SHP77 treated with DMSO at 0.1 percent for 48 hours (cell line): ENCODE results near the gene FAM151A.

Experiments
- DNase-seq: peaks from one replicate; lab custom pipeline; 2025; lab: John Stamatoyannopoulos, UW

FAM151A gene

GRCh38 chr1:54579337-54579781 lies 44.0 kb downstream of the FAM151A start:
- DNase-seq: no peak

- peak; percentile 10 for DNase-seq
These were observed 45.7 kb downstream of the FAM151A start for GRCh38 chr1:54577612-54578011.

DNA sequence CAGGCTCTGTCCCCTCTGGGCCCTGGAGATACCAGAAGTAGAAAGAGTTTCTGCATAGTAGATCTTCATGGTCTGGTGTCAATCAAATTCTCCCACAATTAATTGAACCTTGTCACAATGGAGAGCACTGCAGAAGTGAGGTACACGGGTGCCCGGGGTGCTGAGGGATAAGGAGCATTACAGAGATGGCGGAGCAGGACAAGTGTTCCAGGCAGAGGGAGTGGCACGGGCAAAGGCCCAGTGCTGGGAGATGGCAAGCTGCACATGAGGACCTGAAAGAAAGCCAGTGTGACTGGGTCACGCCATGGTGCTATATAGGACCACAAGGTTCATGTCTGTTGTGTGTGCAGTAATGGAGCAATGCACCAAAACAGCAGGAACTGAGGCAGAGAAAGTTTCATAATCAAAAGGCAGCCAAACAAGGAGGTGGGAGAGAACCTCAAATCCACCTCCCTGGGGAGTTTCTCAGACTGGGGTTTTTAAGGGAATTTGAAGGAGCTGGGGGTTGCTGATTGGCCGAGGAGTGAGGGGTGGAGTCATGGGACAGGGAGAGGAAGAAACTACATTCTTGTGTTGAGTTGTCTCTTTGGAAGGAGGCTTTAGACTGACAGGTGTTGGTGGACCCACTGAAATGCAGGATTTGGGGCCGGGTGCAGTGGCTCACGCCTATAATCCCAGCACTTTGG lies 47.6 kb downstream of the FAM151A start:
- no peak for DNase-seq

DNA sequence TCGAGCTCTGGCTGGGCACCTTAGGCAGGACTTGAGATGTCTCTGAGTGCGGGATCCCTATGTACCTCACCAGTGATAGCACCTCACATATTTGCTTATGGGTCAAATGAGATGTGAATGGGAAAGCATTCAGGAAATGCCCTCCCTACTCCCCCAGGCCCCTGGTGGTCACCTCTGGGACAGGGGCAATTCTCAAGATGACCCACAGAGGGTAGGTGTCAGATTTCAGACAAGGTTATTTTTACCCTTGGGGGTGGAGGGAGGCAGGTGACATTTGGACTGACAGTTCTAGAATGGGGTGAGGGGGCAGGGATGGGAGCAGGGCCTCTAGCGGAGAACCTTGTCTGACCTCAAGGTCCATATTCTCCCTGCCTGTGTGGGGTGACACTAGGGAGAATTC lies 48.2 kb downstream of the FAM151A start:
- no peak for DNase-seq

DNA sequence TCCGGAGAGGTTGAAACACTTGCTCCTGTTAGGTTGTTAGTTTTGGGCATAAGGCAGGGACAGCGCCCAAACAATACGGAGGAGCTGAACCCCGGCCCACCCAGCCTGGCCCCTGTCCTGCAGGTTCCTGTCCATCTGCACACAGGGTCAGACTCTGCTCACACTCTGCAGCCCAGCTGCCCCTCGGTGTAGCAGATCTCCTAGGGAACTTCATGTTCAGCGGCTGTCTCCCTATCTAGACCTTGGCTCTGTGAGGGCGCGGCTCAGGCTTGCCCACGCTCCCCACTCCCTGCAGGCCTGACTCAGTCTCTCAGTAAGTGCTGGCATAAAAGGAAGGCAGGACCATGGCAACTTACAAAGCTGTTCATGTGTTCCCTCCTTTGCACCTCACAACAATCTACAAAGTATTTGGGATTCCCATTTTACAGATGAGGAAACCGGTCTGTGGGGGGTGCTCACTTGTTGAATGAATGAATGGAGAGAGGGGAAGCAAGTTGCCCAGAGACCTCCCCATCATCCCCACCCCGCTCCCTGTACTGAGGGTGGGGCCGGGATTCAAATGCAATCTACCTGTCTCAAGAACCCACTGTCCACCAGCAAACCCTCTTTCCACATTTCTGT lies 49.1 kb downstream of the FAM151A start:
- DNase-seq: no peak

DNA sequence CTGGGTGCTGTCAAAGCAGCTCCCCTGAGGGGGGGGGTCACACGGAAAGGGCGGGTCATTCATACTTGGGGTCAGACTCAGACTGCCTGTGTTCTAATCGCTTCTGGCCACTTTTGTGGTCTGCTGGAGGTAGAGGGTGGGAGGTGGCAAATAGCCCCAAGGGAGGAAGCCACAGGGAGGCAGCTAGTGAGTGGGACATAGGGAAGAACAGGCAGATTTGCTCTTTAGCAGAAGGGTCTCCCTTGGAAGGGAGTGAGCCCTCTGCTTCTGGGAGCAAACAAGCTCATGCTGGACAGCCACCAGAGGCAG lies 50.8 kb downstream of the FAM151A start:
- DNase-seq: no peak

GRCh38 chr1:54571803-54572541 lies 51.4 kb downstream of the FAM151A start:
- no peak for DNase-seq

- DNase-seq: no peak
These were observed 52.0 kb downstream of the FAM151A start for GRCh38 chr1:54571326-54571725.

DNA sequence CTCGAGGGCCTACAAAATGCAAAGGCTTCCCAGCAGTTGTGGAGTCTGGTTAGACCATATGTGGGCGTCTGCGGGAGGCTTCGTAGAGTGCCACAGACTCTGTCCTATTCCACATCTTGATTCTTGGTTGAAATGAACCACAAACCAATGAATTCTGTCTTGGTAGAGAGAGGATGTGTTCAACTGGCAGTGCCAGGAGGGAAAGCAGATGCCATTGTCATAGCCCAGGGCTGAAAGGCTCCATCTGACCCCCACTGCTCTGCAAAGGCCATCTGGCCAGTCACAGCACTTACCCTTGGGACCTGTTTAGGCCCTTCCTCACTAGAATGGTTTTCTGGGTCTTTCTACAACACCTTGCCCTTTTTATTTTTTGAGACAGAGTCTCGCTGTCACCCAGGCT lies 53.2 kb downstream of the FAM151A start:
- DNase-seq: no peak

GRCh38 chr1:54569339-54569738 lies 54.0 kb downstream of the FAM151A start:
- DNase-seq: no peak

GRCh38 chr1:54567961-54568360 lies 55.4 kb downstream of the FAM151A start:
- no peak for DNase-seq

- DNase-seq: no peak
These were observed 56.7 kb downstream of the FAM151A start for GRCh38 chr1:54566438-54567141.

DNA sequence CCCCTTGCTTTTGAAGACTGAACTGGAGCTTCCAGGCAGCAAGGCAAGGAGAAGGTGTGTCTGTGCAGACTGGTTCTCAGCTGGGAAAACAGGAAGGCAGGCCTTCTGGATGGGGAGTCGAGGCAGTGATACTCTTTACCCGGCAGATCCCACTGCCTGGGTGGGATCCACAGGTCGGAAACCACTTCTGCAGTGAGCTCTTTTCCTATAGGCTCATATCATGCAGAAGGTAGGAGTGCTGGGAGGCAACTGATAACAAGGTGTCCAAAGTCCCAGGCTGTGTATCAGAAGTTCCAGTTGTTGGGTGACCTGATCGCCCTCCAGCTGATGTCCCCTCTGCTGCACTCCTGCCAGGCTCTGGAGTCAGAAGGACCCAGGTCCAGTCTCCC lies 58.2 kb downstream of the FAM151A start:
- DNase-seq: no peak

GRCh38 chr1:54564312-54565112 lies 58.8 kb downstream of the FAM151A start:
- no peak for DNase-seq

DNA sequence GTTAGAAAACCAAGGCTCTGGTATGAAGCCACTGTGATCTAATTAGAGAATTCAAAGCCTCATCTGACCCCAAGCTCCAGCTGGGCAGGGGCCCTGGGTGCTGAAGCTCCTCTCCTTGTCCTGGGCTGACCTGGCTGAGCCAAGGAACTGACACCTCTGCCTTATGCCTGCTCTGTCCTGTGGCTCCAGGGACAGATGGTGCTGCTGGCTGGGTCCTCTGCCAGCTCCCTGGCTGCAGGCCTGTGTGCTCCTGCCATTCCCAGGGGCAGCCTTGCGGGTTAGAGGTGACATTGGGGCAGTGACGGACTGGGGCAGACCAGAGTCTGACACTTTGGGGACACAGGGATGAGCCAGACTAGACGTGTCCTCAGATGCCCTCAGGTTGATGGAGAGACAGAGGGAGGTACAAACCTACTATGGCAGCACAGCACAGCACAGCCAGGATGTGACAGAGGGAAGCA lies 63.5 kb downstream of the FAM151A start:
- no peak for DNase-seq
